Neutrophil (primary cell): ENCODE results near the gene WDR70.

Source experiments
- H3K27ac ChIP-seq: fragments of 200-600 bp; sonication (generic); 2 replicates; pipeline ENCODE4 v1.5.1; 2016; ENCODE audit warnings: mild to moderate bottlenecking, moderate library complexity
- H3K27me3 ChIP-seq: fragments of 200-600 bp; sonication (generic); 2 replicates; pipeline ENCODE4 v1.6.0; 2016; ENCODE audit warnings: mild to moderate bottlenecking
- H3K36me3 ChIP-seq: fragments of 200-600 bp; sonication (generic); 2 replicates; pipeline ENCODE4 v1.5.1; 2017
- H3K4me1 ChIP-seq, 2 experiments: fragments of 200-600 bp in 1 of 2; sonication (generic) in 1 of 2; 1 replicate in 1 of 2; 2 replicates in 1 of 2; pipeline versions ENCODE4 v1.5.1 to v1.6.1; 2013 to 2016; ENCODE audit warnings: low read depth in 1 of 2, low read length in 1 of 2, mild to moderate bottlenecking in 1 of 2, moderate library complexity in 1 of 2; ENCODE audit not compliant: control insufficient read depth in 1 of 2, insufficient read depth in 1 of 2
- H3K4me3 ChIP-seq, 2 experiments: fragments of 200-600 bp in 1 of 2; sonication (generic) in 1 of 2; 1 replicate in 1 of 2; 2 replicates in 1 of 2; pipeline ENCODE4 v1.5.1; 2013 to 2016; ENCODE audit warnings: low read depth in 1 of 2, low read length in 1 of 2, mild to moderate bottlenecking in 1 of 2, moderate library complexity in 1 of 2
- H3K9me3 ChIP-seq: fragments of 200-600 bp; sonication (generic); 2 replicates; pipeline ENCODE4 v1.5.1; 2016
- CTCF ChIP-seq: fragments of 200-600 bp; sonication (generic); IDR thresholded peaks from 2 replicates; pipeline ENCODE4 v1.5.1; 2016; ENCODE audit warnings: antibody characterized with exemption

WDR70 gene

GRCh38 chr5:37571985-37572384 is 192.9 kb downstream of the WDR70 start:
- Histone ChIP-seq H3K4me1 (peaks cover 11 to 21% of the 10 kb centered on the region in 2 experiments), H3K36me3 (no peaks in the 10 kb centered on the region), H3K27me3 (no peaks in the 10 kb centered on the region), H3K9me3 (no peaks in the 10 kb centered on the region), H3K4me3 (no peak overlapping the region), H3K27ac (no peak overlapping the region)
- TF ChIP-seq CTCF: no peak

- Histone ChIP-seq H3K36me3 (no peaks in the 10 kb centered on the region), H3K4me3 (no peak overlapping the region), H3K9me3 (no peaks in the 10 kb centered on the region), H3K4me1 (peaks cover 0 to 8% of the 10 kb centered on the region in 2 experiments), H3K27me3 (no peaks in the 10 kb centered on the region), H3K27ac (no peak overlapping the region)
- no peak for TF ChIP-seq CTCF
These were observed 196.7 kb downstream of the WDR70 start for GRCh38 chr5:37575541-37576489.

- Histone ChIP-seq H3K9me3 (no peaks in the 10 kb centered on the region), H3K27ac (no peak overlapping the region), H3K36me3 (no peaks in the 10 kb centered on the region), H3K4me3 (no peak overlapping the region), H3K27me3 (no peaks in the 10 kb centered on the region), H3K4me1 (peaks cover 0 to 8% of the 10 kb centered on the region in 2 experiments)
- TF ChIP-seq CTCF: no peak
These were observed 197.4 kb downstream of the WDR70 start for GRCh38 chr5:37576552-37576951.

- Histone ChIP-seq H3K9me3 (no peaks in the 10 kb centered on the region), H3K4me3 (no peak overlapping the region), H3K27me3 (no peaks in the 10 kb centered on the region), H3K36me3 (no peaks in the 10 kb centered on the region), H3K4me1 (no peaks in the 10 kb centered on the region), H3K27ac (no peak overlapping the region)
- TF ChIP-seq CTCF: no peak
These were observed 199.1 kb downstream of the WDR70 start for GRCh38 chr5:37578176-37578575.

- TF ChIP-seq CTCF: no peak
- Histone ChIP-seq H3K4me1 (no peaks in the 10 kb centered on the region), H3K4me3 (no peak overlapping the region), H3K27ac (no peak overlapping the region), H3K36me3 (no peaks in the 10 kb centered on the region), H3K27me3 (no peaks in the 10 kb centered on the region), H3K9me3 (no peaks in the 10 kb centered on the region)
These were observed 201.0 kb downstream of the WDR70 start for GRCh38 chr5:37580106-37580505.
